Measurements from ENCODE around the gene ZNRF1. TPM values are rescaled to one million over a fixed set of nuclear protein-coding genes. Genes with fewer than 3 reads are reported as not detected.

ZNRF1 gene
- total RNA-seq, 2 donors from 2014 or later, result 9.3 to 21.4 TPM

GRCh38 chr16:75060723-75061122 lies 61.9 kb downstream of the ZNRF1 start:
- H3K4me1 ChIP-seq, result peaks cover 14% of the 10 kb centered on the region

GRCh38 chr16:75061669-75062068 lies 62.8 kb downstream of the ZNRF1 start:
- H3K36me3 ChIP-seq (replicated peaks in 1 of 2; ENCODE audit: insufficient read depth in 1 of 2, low read depth in 2 of 2), result no peaks in the 10 kb centered on the region
- no peaks in the 10 kb centered on the region for H3K27me3 ChIP-seq
- no peak for TF ChIP-seq POLR2A (IDR thresholded peaks at IDR 0.05)
- no peak for TF ChIP-seq CTCF (IDR thresholded peaks at IDR 0.05)
- H3K4me1 ChIP-seq, result peaks cover 14% of the 10 kb centered on the region
- peak overlapping the region in 1 of 4 donors; percentile 1 for H3K27ac ChIP-seq
- intact Hi-C loops (cut with DNase I), result no loop called here
- ATAC-seq (no peak), DNase-seq (no peak)
- no peak overlapping the region for H3K4me3 ChIP-seq
- WGBS, 2 donors, result 53 to 65% methylated on average over 3 of the region's 3 CpGs
- H3K9me3 ChIP-seq, result no peaks in the 10 kb centered on the region

More at GRCh38 chr16:75060723-75061122, 61.9 kb downstream of the ZNRF1 start:
- H3K9me3 ChIP-seq, result no peaks in the 10 kb centered on the region
- WGBS, 2 donors, result 48 to 89% methylated on average over 8 of the region's 8 CpGs
- H3K4me3 ChIP-seq, result no peak overlapping the region
- H3K27me3 ChIP-seq, result no peaks in the 10 kb centered on the region
- H3K36me3 ChIP-seq (replicated peaks in 1 of 2; ENCODE audit: insufficient read depth in 1 of 2, low read depth in 2 of 2), result no peaks in the 10 kb centered on the region
- ATAC-seq, result no peak
- H3K27ac ChIP-seq, result no peak overlapping the region
- TF ChIP-seq POLR2A (IDR thresholded peaks at IDR 0.05), result no peak
- TF ChIP-seq CTCF (IDR thresholded peaks at IDR 0.05), result no peak
- DNase-seq, result no peak
- intact Hi-C loops (cut with DNase I), result no loop called here

DNA sequence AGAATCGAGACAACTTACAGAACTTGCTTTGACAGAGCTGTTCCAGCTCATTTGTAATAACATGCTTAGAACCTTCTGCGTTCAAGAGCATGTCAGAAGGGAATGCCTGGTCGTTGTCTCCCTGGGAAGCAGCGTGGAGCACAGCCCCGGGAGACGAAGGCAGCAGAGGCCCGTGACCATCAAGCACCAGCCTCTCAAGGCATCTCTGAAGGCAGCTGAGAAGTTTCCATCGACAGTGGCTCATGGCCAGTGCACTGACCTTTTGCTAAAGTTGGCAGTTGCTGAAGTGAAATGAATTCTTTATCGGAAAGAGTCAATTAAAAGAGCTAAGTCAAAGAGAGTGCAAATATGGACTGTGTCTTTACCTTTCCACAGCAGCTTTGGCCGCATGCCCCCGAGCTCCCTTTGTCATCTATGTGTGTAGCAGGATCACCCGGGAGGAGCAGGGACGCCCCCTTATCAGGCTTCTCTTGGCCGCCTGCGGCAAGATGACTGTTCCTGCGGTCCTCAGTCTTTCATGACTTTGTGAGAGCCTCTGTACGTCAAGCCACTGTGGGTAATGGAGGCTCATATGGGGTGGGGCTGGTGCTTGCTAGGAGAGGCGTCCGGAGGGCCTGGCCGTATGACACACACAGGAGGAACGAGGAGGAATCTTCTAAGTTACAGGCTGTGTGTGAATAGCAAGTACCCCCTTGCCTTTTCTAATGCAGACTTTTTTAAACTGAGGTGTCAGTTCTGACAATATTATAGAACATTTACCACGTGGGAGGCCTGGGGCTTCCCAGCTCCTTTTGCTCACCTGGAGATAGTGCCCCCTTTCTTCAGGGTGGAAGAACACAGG lies 63.5 kb downstream of the ZNRF1 start:
- H3K27me3 ChIP-seq, result no peaks in the 10 kb centered on the region
- no peaks in the 10 kb centered on the region for H3K9me3 ChIP-seq
- peak; percentile 46 for ATAC-seq
- no peak overlapping the region for H3K4me3 ChIP-seq
- peak overlapping the region in 2 of 4 donors; percentile 1 to 7 for H3K27ac ChIP-seq
- H3K4me1 ChIP-seq, result peaks cover 14% of the 10 kb centered on the region
- WGBS, 2 donors, result 45 to 47% methylated on average over 22 of the region's 22 CpGs
- intact Hi-C loops (cut with DNase I), result no loop called here
- H3K36me3 ChIP-seq (replicated peaks in 1 of 2; ENCODE audit: insufficient read depth in 1 of 2, low read depth in 2 of 2), result no peaks in the 10 kb centered on the region
- TF ChIP-seq CTCF (IDR thresholded peaks at IDR 0.05), result no peak
- no peak for TF ChIP-seq POLR2A (IDR thresholded peaks at IDR 0.05)
- peak; percentile 30 to 59 (median 57) for DNase-seq

GRCh38 chr16:75062976-75063346 lies 64.1 kb downstream of the ZNRF1 start:
- H3K36me3 ChIP-seq (replicated peaks in 1 of 2; ENCODE audit: insufficient read depth in 1 of 2, low read depth in 2 of 2), result no peaks in the 10 kb centered on the region
- WGBS, 2 donors, result 84 to 100% methylated on average over 6 to 9 of the region's 9 CpGs
- H3K4me1 ChIP-seq, result peaks cover 14% of the 10 kb centered on the region
- intact Hi-C loops (cut with DNase I), result no loop called here
- ATAC-seq, result no peak
- no peaks in the 10 kb centered on the region for H3K9me3 ChIP-seq
- H3K4me3 ChIP-seq, result no peak overlapping the region
- no peak overlapping the region for H3K27ac ChIP-seq
- no peak for DNase-seq
- TF ChIP-seq POLR2A (IDR thresholded peaks at IDR 0.05), result no peak
- TF ChIP-seq CTCF (IDR thresholded peaks at IDR 0.05), result no peak
- H3K27me3 ChIP-seq, result no peaks in the 10 kb centered on the region
